Breast epithelium (tissue), 3 donors: ENCODE data around the gene ATP6V1G2.

Experiments
- CTCF ChIP-seq, 3 donors: fragments of 450-650 bp; IDR thresholded peaks; one replicate each; pipeline ENCODE4 v1.5.1; 2016 to 2017; ENCODE audit warnings: antibody characterized with exemption in 3 of 3, mild to moderate bottlenecking in 3 of 3, moderate library complexity in 3 of 3
- POLR2A ChIP-seq: fragments of 450-650 bp; IDR thresholded peaks from one replicate; pipeline ENCODE4 v1.6.1; 2016; ENCODE audit warnings: antibody characterized with exemption, mild to moderate bottlenecking, moderate library complexity

GRCh38 chr6:31547727-31548543 lies 1.5 kb upstream of the ATP6V1G2 start:
- TF ChIP-seq CTCF (IDR thresholded peaks at IDR 0.05) (no peak), POLR2A (no peak)
